Omental fat pad (tissue), 4 donors: Measurements from ENCODE around the gene FAM219B. TPM values are rescaled to one million over a fixed set of nuclear protein-coding genes. Genes with fewer than 3 reads are reported as not detected.
"Not testable (repeated sequence)": the region's sequence is repeated elsewhere in the genome, so short reads cannot be mapped to it uniquely, and the experiment has no call there.

ENCODE experiments used
- ATAC-seq: fragments of 150-250 bp; one replicate; pipeline ENCODE4 v1.9.1; 2016; ENCODE audit warnings: mild to moderate bottlenecking, moderate library complexity; ENCODE audit not compliant: low FRiP score
- DNase-seq: peaks from one replicate; pipeline ENCODE4 v3.0.0-alpha.2; 2019; ENCODE audit warnings: low spot score
- total RNA-seq, 4 donors: library from RNA; depleted of rRNA; stranded (reverse); fragments of >200 nt; gene quantifications; one replicate each; pipeline ENCODE4 v1.1.0, GENCODE V29; 2016
- TF ChIP-seq, protein P1 (sequence below), 3 donors: fragments of 450-650 bp; IDR thresholded peaks; one replicate each; pipeline ENCODE4 v1.5.1; 2016 to 2017; ENCODE audit warnings: antibody characterized with exemption in 3 of 3, mild to moderate bottlenecking in 3 of 3, moderate library complexity in 2 of 3

Gene FAM219B
- total RNA-seq, 4 donors from 2014 or later: 45.0 to 89.9 (median 59.8) TPM

DNA sequence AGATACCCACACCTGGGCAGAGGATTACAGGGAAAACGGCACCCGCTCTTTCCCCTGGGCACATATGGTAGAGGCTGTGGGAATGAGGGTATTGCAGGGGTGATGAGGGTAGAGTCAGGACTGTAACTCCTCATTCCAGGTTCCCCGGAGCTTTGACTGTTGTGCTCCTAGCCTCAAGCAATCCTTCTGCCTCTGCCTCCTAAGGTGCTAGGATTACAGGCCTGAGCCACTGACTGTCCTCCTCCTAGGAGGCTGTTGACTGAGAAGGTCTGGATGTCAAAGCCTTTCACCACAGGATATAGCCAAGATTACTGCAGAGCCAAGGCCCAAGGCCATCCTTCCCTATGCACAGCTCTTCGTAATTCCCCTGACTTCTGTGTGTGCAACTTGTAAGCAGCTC lies 17.9 kb downstream of the FAM219B start:
- TF ChIP-seq, protein P1, sequence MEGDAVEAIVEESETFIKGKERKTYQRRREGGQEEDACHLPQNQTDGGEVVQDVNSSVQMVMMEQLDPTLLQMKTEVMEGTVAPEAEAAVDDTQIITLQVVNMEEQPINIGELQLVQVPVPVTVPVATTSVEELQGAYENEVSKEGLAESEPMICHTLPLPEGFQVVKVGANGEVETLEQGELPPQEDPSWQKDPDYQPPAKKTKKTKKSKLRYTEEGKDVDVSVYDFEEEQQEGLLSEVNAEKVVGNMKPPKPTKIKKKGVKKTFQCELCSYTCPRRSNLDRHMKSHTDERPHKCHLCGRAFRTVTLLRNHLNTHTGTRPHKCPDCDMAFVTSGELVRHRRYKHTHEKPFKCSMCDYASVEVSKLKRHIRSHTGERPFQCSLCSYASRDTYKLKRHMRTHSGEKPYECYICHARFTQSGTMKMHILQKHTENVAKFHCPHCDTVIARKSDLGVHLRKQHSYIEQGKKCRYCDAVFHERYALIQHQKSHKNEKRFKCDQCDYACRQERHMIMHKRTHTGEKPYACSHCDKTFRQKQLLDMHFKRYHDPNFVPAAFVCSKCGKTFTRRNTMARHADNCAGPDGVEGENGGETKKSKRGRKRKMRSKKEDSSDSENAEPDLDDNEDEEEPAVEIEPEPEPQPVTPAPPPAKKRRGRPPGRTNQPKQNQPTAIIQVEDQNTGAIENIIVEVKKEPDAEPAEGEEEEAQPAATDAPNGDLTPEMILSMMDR (IDR thresholded peaks at IDR 0.05): no peak
- no peak for DNase-seq
- no peak for ATAC-seq

DNA sequence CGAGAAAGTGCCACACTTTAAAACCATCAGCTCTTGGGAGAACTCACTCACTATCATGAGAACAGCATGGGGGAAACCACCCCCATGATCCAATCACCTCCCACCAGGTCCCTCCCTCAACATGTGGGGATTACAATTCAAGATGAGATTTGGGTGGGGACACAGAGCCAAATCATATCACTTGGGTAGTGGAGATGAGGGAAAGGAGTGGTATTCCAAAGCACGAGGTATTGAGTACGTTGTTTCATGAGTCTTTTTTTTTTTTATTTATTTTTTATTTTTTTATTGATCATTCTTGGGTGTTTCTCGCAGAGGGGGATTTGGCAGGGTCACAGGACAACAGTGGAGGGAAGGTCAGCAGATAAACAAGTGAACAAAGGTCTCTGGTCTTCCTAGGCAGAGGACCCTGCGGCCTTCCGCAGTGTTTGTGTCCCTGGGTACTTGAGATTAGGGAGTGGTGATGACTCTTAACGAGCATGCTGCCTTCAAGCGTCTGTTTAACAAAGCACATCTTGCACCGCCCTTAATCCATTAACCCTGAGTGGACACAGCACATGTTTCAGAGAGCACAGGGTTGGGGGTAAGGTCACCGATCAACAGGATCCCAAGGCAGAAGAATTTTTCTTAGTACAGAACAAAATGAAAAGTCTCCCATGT lies 19.0 kb downstream of the FAM219B start:
- not testable (repeated sequence) for DNase-seq, ATAC-seq

GRCh38 chr15:74885461-74885860 lies 21.2 kb downstream of the FAM219B start:
- ATAC-seq (no peak), DNase-seq (no peak)
- TF ChIP-seq, protein P1 (IDR thresholded peaks at IDR 0.05): no peak

GRCh38 chr15:74884428-74885223 lies 22.0 kb downstream of the FAM219B start:
- TF ChIP-seq, protein P1 (IDR thresholded peaks at IDR 0.05): no peak
- ATAC-seq (no peak), DNase-seq (no peak)

DNA sequence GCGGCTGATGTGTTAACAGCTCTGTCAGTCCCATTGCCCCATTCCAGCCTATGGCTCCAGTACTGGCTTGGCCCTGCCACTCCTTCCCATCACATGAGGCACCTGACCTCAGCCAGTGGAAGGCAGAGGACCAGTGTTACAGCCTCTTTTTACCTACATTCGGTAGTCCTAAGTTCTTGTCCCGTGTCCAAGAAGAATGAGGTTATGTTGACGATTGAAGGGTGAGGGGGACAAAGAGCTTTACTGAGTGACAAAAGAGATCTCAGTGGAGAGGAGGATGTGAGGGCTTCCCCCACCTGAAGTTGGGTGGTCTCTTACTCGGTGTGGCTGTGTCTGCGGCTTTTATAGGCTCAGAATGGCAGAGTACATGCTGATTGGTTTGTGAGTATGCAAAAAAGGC lies 24.1 kb downstream of the FAM219B start:
- TF ChIP-seq, protein P1 (IDR thresholded peaks at IDR 0.05): no peak
- ATAC-seq (no peak), DNase-seq (no peak)

DNA sequence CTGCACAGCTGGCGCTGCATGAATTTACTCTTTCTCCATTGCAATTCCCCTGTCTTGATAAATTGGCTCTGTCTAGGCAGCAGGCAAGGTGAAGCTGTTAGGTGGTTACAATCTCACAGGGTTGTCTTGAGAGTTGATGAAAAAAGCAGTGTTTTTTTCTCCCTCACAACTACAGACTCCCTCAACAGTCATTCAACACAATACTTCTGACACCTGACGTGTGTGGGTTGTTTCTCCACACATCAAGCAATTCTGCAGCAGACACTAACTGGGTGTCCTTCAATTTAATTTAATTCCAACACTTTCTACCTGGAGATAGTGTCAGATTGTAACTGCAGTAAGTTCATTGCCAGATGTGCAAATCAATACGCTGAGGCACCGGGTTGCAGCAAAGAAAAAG lies 28.4 kb downstream of the FAM219B start:
- TF ChIP-seq, protein P1 (IDR thresholded peaks at IDR 0.05): no peak
- DNase-seq: no peak
- no peak for ATAC-seq

- ATAC-seq: no peak
- no peak for DNase-seq
- TF ChIP-seq, protein P1 (IDR thresholded peaks at IDR 0.05): no peak
Observed at GRCh38 chr15:74873756-74874424, 32.8 kb downstream of the FAM219B start.
